Hepatocyte (in vitro differentiated cells): Measurements from ENCODE around the gene F9. TPM values are rescaled to one million over a fixed set of nuclear protein-coding genes. Genes with fewer than 3 reads are reported as not detected.
"Not testable (repeated sequence)": the region's sequence is repeated elsewhere in the genome, so short reads cannot be mapped to it uniquely, and the experiment has no call there.

Source experiments
- DNase-seq: peaks from one replicate; pipeline ENCODE4 v3.0.0-alpha.2; 2016; ENCODE audit warnings: low spot score
- H2AFZ ChIP-seq: fragments of 200-600 bp; sonication (generic); 2 replicates; pipeline ENCODE4 v1.6.0; 2016; ENCODE audit warnings: antibody characterized with exemption, mild to moderate bottlenecking
- H3K27ac ChIP-seq: fragments of 200-600 bp; sonication (generic); 2 replicates; pipeline ENCODE4 v1.5.1; 2016; ENCODE audit warnings: mild to moderate bottlenecking
- H3K27me3 ChIP-seq: fragments of 200-600 bp; sonication (generic); 2 replicates; pipeline ENCODE4 v1.6.1; 2016
- H3K36me3 ChIP-seq: fragments of 200-600 bp; sonication (generic); replicated peaks from 2 replicates; pipeline ENCODE4 v1.5.1; 2016; ENCODE audit warnings: low read depth; ENCODE audit not compliant: insufficient read depth
- H3K4me1 ChIP-seq: fragments of 200-600 bp; sonication (generic); 2 replicates; pipeline ENCODE4 v1.5.1; 2016; ENCODE audit warnings: mild to moderate bottlenecking, moderate library complexity; ENCODE audit not compliant: insufficient read depth
- H3K4me2 ChIP-seq: fragments of 200-600 bp; sonication (generic); 2 replicates; pipeline ENCODE4 v1.6.0; 2016
- H3K4me3 ChIP-seq: fragments of 200-600 bp; sonication (generic); 2 replicates; pipeline ENCODE4 v1.5.1; 2016; ENCODE audit warnings: mild to moderate bottlenecking
- H3K79me2 ChIP-seq: fragments of 200-600 bp; sonication (generic); 2 replicates; pipeline ENCODE4 v1.6.0; 2017; ENCODE audit warnings: mild to moderate bottlenecking
- H3K9me2 ChIP-seq: fragments of 200-600 bp; sonication (generic); replicated peaks from 2 replicates; pipeline ENCODE4 v1.6.0; 2017; ENCODE audit warnings: mild to moderate bottlenecking; ENCODE audit not compliant: insufficient read depth
- H3K9me3 ChIP-seq: fragments of 200-600 bp; sonication (generic); 2 replicates; pipeline ENCODE4 v1.5.1; 2016; ENCODE audit warnings: low read depth, mild to moderate bottlenecking
- H4K20me1 ChIP-seq: fragments of 200-600 bp; sonication (generic); 2 replicates; pipeline ENCODE4 v1.6.0; 2016; ENCODE audit warnings: mild to moderate bottlenecking; ENCODE audit not compliant: insufficient read depth, poor library complexity, severe bottlenecking
- EZH2 ChIP-seq: fragments of 200-600 bp; sonication (generic); IDR thresholded peaks from 2 replicates; pipeline ENCODE4 v1.6.1; 2016; ENCODE audit warnings: antibody characterized with exemption, mild to moderate bottlenecking, borderline replicate concordance
- EZH2phosphoT487 ChIP-seq: fragments of 200-600 bp; sonication (generic); IDR thresholded peaks from one replicate; pipeline ENCODE4 v1.6.1; 2018; ENCODE audit warnings: antibody characterized with exemption, mild to moderate bottlenecking, low read depth, moderate library complexity; ENCODE audit not compliant: unreplicated experiment, severe bottlenecking
- WGBS: methylation state at CpG from one replicate; pipeline ENCODE4 v1.1.6; 2016; ENCODE audit warnings: low lambda C conversion rate; ENCODE audit errors: missing lambda C conversion rate; 5-methylcytosine and 5-hydroxymethylcytosine counted together
- polyA plus RNA-seq: library from polyadenylated mRNA; unstranded; fragments of >200 nt; fragmentation: Nextera tagmentation; extraction: Ambion mirVana; gene quantifications from 2 replicates; pipeline ENCODE4 v1.2.1, GENCODE V29; 2016
- total RNA-seq: library from RNA; depleted of rRNA; stranded (reverse); fragments of >200 nt; gene quantifications from 2 replicates; pipeline ENCODE4 v1.2.3, GENCODE V29; 2014
- TF ChIP-seq, protein P1 (sequence below): fragments of 200-600 bp; sonication (generic); IDR thresholded peaks from 2 replicates; pipeline ENCODE4 v1.5.1; 2016; ENCODE audit warnings: antibody characterized with exemption, mild to moderate bottlenecking; ENCODE audit not compliant: poor library complexity

Gene F9
- total and polyA plus RNA-seq, 2 experiments from 2014 or later, result 2.8 to 13.0 TPM

DNA sequence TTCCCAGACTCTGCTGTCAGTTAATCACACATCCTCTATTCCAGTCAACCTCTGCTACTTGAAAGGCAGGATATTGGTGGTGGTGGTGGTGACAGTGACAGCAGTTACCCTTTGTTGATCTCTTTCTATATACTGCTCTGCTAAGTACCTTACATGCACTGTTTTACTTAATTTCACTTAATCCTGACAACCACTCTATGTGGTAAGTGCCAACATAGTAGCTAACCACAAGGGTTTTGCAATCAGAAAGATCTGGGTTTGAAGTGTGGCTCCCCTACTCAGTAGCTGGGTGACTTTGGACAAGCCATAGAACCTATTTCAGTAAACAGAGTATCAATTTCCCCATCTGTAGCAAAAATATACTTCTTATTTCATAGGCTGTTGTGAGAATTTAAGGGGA is 24.2 kb upstream of the F9 start:
- TF ChIP-seq EZH2 (no peak), EZH2phosphoT487 (no peak)
- TF ChIP-seq, protein P1, sequence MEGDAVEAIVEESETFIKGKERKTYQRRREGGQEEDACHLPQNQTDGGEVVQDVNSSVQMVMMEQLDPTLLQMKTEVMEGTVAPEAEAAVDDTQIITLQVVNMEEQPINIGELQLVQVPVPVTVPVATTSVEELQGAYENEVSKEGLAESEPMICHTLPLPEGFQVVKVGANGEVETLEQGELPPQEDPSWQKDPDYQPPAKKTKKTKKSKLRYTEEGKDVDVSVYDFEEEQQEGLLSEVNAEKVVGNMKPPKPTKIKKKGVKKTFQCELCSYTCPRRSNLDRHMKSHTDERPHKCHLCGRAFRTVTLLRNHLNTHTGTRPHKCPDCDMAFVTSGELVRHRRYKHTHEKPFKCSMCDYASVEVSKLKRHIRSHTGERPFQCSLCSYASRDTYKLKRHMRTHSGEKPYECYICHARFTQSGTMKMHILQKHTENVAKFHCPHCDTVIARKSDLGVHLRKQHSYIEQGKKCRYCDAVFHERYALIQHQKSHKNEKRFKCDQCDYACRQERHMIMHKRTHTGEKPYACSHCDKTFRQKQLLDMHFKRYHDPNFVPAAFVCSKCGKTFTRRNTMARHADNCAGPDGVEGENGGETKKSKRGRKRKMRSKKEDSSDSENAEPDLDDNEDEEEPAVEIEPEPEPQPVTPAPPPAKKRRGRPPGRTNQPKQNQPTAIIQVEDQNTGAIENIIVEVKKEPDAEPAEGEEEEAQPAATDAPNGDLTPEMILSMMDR, result no peak
- Histone ChIP-seq H3K4me3 (no peak overlapping the region), H3K9me2 (no peaks in the 10 kb centered on the region), H3K4me1 (no peaks in the 10 kb centered on the region), H3K4me2 (no peak overlapping the region), H3K9me3 (no peaks in the 10 kb centered on the region), H3K79me2 (no peaks in the 10 kb centered on the region), H3K27me3 (no peaks in the 10 kb centered on the region), H3K36me3 (no peaks in the 10 kb centered on the region), H3K27ac (no peak overlapping the region), H2AFZ (no peak overlapping the region), H4K20me1 (no peaks in the 10 kb centered on the region)
- no peak for DNase-seq

DNA sequence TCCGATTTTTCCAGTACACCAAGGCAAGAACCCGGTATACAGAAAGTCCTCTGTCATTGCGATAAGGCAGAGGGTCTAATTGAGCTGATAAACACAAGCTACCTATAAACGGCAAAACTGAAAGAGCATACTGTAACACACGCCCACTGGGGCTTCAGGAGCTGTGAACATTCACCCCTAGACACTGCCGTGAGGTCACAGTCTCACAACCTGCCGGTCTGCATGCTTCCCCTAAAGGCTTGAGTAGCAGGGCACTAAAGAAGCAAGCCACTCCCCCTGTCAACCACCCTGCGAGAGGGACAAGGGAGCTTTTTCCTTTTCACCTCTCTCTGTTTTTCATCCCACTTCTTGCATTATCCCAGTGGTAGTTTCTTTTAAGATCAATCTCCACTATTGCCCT is 22.4 kb upstream of the F9 start:
- Histone ChIP-seq H3K4me2 (no peak overlapping the region), H3K36me3 (no peaks in the 10 kb centered on the region), H2AFZ (no peak overlapping the region), H3K9me2 (no peaks in the 10 kb centered on the region), H4K20me1 (no peaks in the 10 kb centered on the region), H3K79me2 (no peaks in the 10 kb centered on the region), H3K4me1 (no peaks in the 10 kb centered on the region), H3K4me3 (no peak overlapping the region), H3K27me3 (no peaks in the 10 kb centered on the region), H3K9me3 (no peaks in the 10 kb centered on the region), H3K27ac (no peak overlapping the region)
- TF ChIP-seq EZH2 (no peak), EZH2phosphoT487 (no peak)
- TF ChIP-seq, protein P1, result no peak
- WGBS, result 76% methylated on average over 8 of the region's 8 CpGs
- no peak for DNase-seq

DNA sequence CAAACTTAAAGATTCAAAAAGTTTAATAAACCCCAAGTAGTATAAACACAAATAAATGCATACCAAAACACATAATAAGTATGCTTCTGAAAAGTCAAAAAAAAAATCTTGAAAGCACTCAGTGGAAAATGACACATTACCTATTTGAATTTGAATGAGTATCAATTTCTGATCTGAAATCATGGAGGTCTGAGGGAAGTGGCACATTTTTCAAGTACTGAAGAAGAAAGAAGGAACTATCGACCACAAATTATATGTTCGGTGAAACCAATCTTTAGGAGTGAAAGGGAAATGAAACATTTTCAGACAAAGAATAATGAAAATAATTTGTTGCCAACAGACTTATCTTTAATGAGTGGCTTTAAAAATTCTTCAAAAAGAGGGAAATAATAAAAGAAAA is 12.1 kb upstream of the F9 start:
- Histone ChIP-seq H3K27ac (no peak overlapping the region), H3K27me3 (no peaks in the 10 kb centered on the region), H2AFZ (no peak overlapping the region), H3K79me2 (no peaks in the 10 kb centered on the region), H3K9me2 (no peaks in the 10 kb centered on the region), H3K4me3 (no peak overlapping the region), H3K4me2 (no peak overlapping the region), H3K4me1 (no peaks in the 10 kb centered on the region), H3K9me3 (no peaks in the 10 kb centered on the region), H4K20me1 (no peaks in the 10 kb centered on the region), H3K36me3 (no peaks in the 10 kb centered on the region)
- no peak for DNase-seq
- no peak for TF ChIP-seq EZH2
- TF ChIP-seq EZH2phosphoT487, result no peak
- TF ChIP-seq, protein P1, result no peak
- 94% methylated on average over 2 of the region's 2 CpGs for WGBS

DNA sequence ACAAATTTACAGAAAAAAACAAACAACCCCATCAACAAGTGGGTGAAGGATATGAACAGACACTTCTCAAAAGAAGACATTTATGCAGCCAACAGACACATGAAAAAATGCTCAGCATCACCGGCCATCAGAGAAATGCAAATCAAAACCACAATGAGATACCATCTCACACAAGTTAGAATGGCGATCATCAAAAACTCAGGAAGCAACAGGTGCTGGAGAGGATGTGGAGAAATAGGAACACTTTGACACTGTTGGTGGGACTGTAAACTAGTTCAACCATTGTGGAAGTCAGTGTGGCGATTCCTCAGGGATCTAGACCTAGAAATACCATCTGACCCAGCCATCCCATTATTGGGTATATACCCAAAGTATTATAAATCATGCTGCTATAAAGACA is 1.7 kb upstream of the F9 start:
- H3K79me2 ChIP-seq, H3K27ac ChIP-seq, H3K4me1 ChIP-seq, H2AFZ ChIP-seq, H3K4me3 ChIP-seq, H3K36me3 ChIP-seq, DNase-seq, H3K9me3 ChIP-seq, H4K20me1 ChIP-seq, H3K27me3 ChIP-seq, H3K9me2 ChIP-seq, H3K4me2 ChIP-seq: not testable (repeated sequence)
- WGBS, result 77% methylated on average over 3 of the region's 3 CpGs
